ENCODE data around the gene CHST15.
A peak's percentile ranks its signal among the peaks of the same experiment; 100 is the strongest.

The CHST15 gene

GRCh38 chr10:123997486-123998196 is 95.8 kb downstream of the CHST15 start:
- peak; percentile 93 for DNase-seq (ENCODE audit: low read depth)

- no peak for DNase-seq (ENCODE audit: low read depth)
Measured at GRCh38 chr10:123997013-123997412, 96.4 kb downstream of the CHST15 start.

- DNase-seq (ENCODE audit: low read depth) = no peak
Measured at GRCh38 chr10:123996302-123996701, 97.1 kb downstream of the CHST15 start.

- DNase-seq (ENCODE audit: low read depth) = peak; percentile 39
Measured at GRCh38 chr10:123995461-123996131, 97.8 kb downstream of the CHST15 start.

GRCh38 chr10:123995082-123995460 is 98.3 kb downstream of the CHST15 start:
- no peak for DNase-seq (ENCODE audit: low read depth)

GRCh38 chr10:123994417-123995081 is 98.8 kb downstream of the CHST15 start:
- DNase-seq (ENCODE audit: low read depth) = peak; percentile 57

- DNase-seq (ENCODE audit: low read depth) = no peak
Measured at GRCh38 chr10:123993534-123994416, 99.6 kb downstream of the CHST15 start.

- no peak for DNase-seq (ENCODE audit: low read depth)
Measured at GRCh38 chr10:123991611-123992570, 101.5 kb downstream of the CHST15 start.

GRCh38 chr10:123990889-123991288 is 102.5 kb downstream of the CHST15 start:
- no peak for DNase-seq (ENCODE audit: low read depth)

GRCh38 chr10:123988694-123989093 is 104.7 kb downstream of the CHST15 start:
- DNase-seq (ENCODE audit: low read depth) = no peak

GRCh38 chr10:123986736-123987135 is 106.7 kb downstream of the CHST15 start:
- no peak for DNase-seq (ENCODE audit: low read depth)

- DNase-seq (ENCODE audit: low read depth) = no peak
Measured at GRCh38 chr10:123974406-123974805, 119.0 kb downstream of the CHST15 start.

GRCh38 chr10:123972481-123973401 is 120.7 kb downstream of the CHST15 start:
- DNase-seq (ENCODE audit: low read depth) = no peak

GRCh38 chr10:123970927-123971286 is 122.5 kb downstream of the CHST15 start:
- DNase-seq (ENCODE audit: low read depth) = no peak

- no peak for DNase-seq (ENCODE audit: low read depth)
Measured at GRCh38 chr10:123970207-123970926, 123.0 kb downstream of the CHST15 start.

GRCh38 chr10:123967626-123968243 is 125.7 kb downstream of the CHST15 start:
- no peak for DNase-seq (ENCODE audit: low read depth)

- DNase-seq (ENCODE audit: low read depth) = no peak
Measured at GRCh38 chr10:123966896-123967231, 126.5 kb downstream of the CHST15 start.

GRCh38 chr10:123965973-123966895 is 127.2 kb downstream of the CHST15 start:
- no peak for DNase-seq (ENCODE audit: low read depth)

Measured in GM04504 (cell line).